ENCODE results near the gene ZNF785.
"Not testable (repeated sequence)": the region's sequence is repeated elsewhere in the genome, so short reads cannot be mapped to it uniquely, and the experiment has no call there.

ZNF785 gene

DNA sequence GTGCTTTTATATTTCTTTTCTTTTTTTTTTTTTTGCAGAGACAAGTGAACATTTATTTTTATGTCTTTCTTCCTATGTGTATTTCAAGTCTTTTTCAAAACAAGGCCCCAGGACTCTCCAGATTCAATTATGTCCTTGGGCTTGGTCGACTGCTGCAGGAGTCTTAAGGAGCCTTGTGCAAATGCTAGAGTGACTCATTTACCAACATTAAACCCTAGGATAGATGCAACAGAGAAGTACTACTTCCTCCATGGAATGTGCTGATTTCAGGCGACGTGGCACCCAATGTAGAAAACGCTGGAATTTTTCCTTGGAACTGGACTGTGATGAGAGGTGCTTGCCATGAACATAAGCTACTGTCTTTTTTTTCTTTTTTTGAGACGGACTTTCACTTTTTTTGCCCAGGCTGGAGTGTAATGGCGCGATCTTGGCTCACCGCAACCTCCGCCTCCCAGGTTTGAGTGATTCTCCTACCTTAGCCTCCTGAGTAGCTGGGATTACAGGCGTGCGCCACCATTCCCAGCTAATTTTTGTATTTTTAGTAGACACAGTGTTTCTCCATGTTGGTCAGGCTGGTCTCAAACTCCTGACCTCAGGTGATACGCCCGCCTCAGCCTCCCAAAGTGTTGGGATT is 49.0 kb downstream of the ZNF785 start:
- DNase-seq: not testable (repeated sequence)

DNA sequence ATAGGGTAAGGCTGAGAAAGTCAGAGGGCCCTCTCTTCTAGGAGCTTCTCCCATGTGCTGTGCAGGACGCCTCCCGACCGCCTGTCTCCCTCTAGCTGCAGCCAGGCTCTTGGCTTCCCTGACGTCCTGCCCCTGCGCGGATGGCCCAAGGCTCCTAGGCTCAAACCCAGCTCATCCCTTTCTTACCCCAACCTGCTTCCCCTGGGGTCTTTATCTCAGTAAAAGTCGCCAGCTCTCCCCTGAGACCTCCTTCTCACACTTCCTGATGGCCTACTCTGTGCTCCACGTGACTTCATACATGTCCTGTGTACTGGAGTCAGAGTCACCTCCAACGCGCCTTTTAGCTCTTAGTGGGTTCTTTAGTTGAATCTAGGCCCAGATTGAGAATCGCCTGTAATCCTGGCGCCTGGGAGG is 49.7 kb downstream of the ZNF785 start:
- DNase-seq: peak; percentile 74

DNA sequence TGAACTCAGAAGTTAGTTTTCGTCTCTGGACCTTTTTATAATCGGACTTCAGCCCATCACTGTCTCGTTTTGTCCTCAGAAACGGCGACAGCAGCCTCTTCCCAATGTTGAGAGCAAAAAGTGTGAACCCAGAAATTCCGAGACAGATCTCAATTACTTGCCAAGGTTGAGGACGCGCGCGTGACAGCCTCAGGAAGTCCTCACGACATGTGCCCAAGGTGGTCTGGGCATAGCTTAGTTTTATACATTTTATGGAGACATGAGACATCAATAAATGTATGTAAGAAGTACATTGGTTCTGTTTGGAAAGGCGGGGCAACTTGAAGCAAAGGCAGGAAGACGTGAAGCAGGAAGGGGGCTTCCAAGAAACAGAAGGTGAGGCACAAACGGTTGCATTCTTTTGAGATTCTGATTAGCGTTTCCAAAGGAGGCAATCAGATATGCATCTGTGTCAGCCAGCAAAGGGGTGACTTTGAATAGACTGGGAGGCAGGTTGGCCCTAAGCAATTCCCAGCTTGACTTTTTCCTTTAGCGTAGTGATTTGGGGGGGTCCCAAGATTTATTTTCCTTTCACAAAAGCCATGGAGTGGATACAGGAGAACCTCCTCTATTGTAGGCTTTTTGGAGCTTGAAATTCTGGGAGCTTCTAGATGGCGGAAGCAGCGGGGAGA is 50.3 kb downstream of the ZNF785 start:
- peak; percentile 28 for DNase-seq

DNA sequence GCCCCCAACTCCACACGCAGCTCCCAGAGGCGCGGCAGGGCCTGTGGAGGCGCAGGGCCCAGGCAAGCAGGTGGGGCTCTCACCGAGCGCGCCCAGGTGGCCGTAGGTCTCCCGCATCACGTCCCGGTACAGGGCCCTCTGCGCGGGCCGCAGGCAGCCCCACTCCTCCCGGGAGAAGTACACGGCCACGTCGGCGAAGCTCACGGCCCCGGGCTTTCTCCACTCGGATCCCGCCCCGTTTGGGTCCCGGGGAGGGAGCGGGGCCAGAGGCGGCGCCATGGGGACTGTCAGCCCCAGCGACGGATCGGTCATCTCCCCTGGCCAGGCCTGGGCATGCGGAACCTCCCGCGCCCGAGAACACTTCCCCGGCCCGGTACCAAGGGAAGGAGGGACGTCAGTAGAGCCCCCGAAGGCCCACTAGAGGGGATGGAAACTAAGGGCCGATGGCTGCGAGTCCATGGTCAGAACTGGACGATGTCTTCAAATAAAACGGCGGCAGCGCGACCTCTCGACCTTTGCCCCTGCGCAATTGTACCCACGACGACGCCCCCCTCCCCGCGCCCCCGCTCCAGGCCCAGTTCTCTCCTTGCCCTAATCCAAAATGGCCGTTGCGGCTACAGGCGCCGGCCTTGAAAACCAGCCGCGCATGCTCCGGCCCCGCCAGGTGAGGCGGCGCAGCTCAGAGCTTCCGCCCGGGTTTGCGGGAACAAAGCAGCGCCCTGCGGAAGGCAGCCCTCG is 51.0 kb downstream of the ZNF785 start, which contains the start of gene ZNF747:
ZNF747 (minus strand) TSS at position 491 of the 738 bp plus-strand sequence; CDS start at position 312, 179 bp downstream.
- peak; percentile 87 for DNase-seq

DNA sequence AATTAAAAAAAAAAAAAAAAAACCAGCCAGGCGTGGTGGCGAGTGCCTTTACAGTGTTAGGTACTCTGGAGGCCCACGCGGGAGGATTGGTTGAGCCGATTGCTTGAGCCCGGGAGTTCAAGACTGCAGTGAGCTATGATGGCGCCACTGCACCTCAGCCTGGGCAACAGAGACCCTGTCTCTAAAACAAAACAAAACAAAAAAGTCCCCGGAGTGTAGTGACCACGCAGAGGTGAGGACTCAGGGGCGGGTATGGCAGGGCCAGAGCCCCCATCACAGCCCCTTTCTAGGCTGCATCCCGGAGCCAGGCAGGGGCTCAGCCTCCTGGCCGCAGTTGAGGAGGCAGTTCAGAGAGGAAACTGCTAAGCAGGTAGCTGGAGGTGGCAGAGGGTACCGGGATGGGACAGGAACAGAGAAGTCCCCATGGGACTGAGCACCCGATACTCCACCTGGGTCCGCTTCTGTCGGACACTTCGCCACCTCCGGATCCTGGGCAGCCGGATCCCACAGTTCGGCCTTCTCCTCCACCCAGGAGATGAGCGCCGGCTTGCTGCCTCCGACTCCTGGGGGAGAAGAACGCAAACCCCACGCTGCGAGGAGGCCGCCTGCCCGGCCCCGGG is 51.6 kb downstream of the ZNF785 start:
- peak; percentile 17 for DNase-seq

DNA sequence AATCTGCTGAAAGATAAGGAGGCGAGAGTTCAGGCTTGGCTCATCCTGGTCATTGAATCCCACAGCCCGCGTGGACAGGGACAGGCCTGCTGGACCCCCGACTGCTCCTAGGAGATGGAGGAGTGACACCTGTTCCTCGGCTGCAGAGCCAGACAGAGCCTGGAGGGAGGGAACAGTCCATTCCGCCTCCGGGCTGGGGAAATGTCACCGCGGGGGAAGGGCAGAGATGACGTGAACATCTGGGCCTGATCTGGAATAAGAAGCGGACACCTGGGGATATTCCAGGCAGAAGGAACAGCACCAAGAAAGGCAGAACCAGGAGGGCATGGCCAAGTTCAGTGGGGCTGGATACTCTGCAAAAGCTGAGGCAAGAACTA is 52.4 kb downstream of the ZNF785 start:
- DNase-seq: no peak

DNA sequence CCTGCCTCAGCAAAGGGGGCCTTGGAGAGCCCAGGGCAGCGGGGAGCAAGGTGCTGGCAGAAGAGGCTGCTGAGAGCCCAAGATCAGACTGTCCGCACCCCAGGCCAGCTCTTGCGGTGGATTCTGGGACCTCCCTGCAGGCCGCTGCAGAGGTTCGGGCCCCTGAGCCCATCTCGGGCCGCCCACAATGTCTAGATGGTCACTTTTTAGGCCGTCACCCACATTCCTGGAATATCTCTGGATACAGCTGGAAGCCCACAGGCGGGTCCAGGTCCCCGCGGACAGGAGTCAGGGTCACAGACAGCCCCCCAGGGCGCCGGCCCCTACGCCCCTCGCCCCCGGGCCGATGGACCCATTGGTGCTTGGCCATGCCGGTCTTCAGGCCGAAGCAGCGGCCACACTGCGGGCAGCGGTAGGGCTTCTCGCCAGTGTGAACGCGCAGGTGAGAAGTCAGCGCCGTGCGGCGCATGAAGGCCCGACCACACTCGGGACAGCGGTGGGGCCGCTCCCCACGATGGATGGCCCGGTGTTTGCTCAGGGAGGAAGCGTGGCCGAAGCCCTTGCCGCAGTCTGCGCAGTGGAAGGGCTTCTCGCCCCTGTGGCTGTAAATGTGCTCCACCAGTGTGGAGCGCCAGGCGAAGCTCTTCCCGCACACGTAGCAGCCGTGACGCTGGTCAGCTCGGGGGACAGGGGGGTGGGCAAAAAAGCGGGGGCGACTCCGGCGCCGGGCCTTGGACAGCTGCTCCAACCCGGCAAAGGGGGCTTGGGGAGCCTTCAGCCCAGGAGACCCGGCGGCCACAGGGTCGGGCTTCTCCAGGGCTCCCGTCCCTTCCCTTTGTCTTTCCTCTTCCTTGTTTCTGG is 53.0 kb downstream of the ZNF785 start:
- DNase-seq: no peak

All from fibroblast of skin of right biceps (primary cell).